Suprapubic skin (tissue), 4 donors: Measurements from ENCODE around the gene SIN3A. TPM values are rescaled to one million over a fixed set of nuclear protein-coding genes. Genes with fewer than 3 reads are reported as not detected.

Source experiments
- DNase-seq, 2 donors: peaks; one replicate each; pipeline ENCODE4 v3.0.0-alpha.2; 2019; ENCODE audit warnings: low spot score in 2 of 2
- H3K27ac ChIP-seq: fragments of 200-600 bp; sonication (generic); one replicate; pipeline ENCODE4 v1.5.1; 2019
- H3K27me3 ChIP-seq: fragments of 200-600 bp; sonication (generic); one replicate; pipeline ENCODE4 v1.5.1; 2019
- H3K36me3 ChIP-seq: fragments of 200-600 bp; sonication (generic); one replicate; pipeline ENCODE4 v1.5.1; 2019
- H3K4me1 ChIP-seq: fragments of 200-600 bp; sonication (generic); one replicate; pipeline ENCODE4 v1.5.1; 2019
- H3K4me3 ChIP-seq: fragments of 200-600 bp; sonication (generic); one replicate; pipeline ENCODE4 v1.5.1; 2019; ENCODE audit warnings: mild to moderate bottlenecking
- H3K9me3 ChIP-seq: fragments of 200-600 bp; sonication (generic); one replicate; pipeline ENCODE4 v1.5.1; 2019
- EP300 ChIP-seq: sonication (generic); formaldehyde crosslinking; IDR thresholded peaks from one replicate; pipeline ENCODE4 v1.6.1; 2017; ENCODE audit warnings: antibody characterized with exemption
- POLR2A ChIP-seq, 2 donors: fragments of 450-650 bp; IDR thresholded peaks; one replicate each; pipeline ENCODE4 v1.6.1; 2017; ENCODE audit warnings: antibody characterized with exemption in 2 of 2, mild to moderate bottlenecking in 2 of 2, moderate library complexity in 2 of 2
- POLR2AphosphoS5 ChIP-seq, 3 donors: sonication (generic); formaldehyde crosslinking; IDR thresholded peaks; one replicate each; pipeline ENCODE4 v1.6.1; 2017; ENCODE audit warnings: antibody characterized with exemption in 3 of 3
- WGBS: methylation state at CpG from one replicate; pipeline ENCODE4 v1.1.5; 2018; 5-methylcytosine and 5-hydroxymethylcytosine counted together
- total RNA-seq, 4 donors: library from RNA; depleted of rRNA; stranded (reverse); fragments of >200 nt; gene quantifications; one replicate each; pipeline ENCODE4 v1.1.0, GENCODE V29; 2016
- TF ChIP-seq, protein P1 (sequence below), 2 donors: fragments of 200-600 bp in 1 of 2; fragments of 450-650 bp in 1 of 2; sonication (generic) in 1 of 2; IDR thresholded peaks; one replicate each; pipeline ENCODE4 v1.5.1; 2016 to 2019; ENCODE audit warnings: antibody characterized with exemption in 2 of 2, mild to moderate bottlenecking in 1 of 2, moderate library complexity in 1 of 2

The SIN3A gene
- total RNA-seq, 4 donors from 2014 or later: 55.2 to 94.8 (median 66.0) TPM

DNA sequence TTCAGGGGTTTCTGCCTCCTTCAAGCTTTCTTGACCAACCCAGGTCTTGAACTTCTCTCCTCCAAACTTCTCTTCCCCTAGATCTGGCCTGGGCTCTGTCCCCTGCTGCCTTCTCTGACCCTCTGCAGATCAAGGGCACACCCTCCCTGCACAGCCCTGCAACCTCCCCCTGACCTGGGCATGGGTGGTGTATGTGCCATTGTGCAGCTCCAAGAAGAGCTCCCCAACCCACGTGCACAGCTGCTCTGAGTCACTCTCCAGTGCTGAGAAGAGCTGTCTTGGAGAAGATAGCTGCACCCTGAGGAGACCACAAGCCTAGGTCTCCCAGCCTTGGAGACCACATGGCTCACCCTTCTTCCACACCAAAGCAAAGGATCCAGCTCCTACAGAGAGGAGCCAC lies 91.1 kb downstream of the SIN3A start:
- no peaks in the 10 kb centered on the region for H3K9me3 ChIP-seq
- 22% methylated on average over 1 of the region's 1 CpG for WGBS
- no peaks in the 10 kb centered on the region for H3K4me1 ChIP-seq
- H3K36me3 ChIP-seq: peaks cover 99% of the 10 kb centered on the region
- no peak overlapping the region for H3K27ac ChIP-seq
- no peak for DNase-seq
- TF ChIP-seq POLR2AphosphoS5 (IDR thresholded peaks at IDR 0.05) (no peak), POLR2A (IDR thresholded peaks at IDR 0.05) (no peak), EP300 (no peak)
- TF ChIP-seq, protein P1, sequence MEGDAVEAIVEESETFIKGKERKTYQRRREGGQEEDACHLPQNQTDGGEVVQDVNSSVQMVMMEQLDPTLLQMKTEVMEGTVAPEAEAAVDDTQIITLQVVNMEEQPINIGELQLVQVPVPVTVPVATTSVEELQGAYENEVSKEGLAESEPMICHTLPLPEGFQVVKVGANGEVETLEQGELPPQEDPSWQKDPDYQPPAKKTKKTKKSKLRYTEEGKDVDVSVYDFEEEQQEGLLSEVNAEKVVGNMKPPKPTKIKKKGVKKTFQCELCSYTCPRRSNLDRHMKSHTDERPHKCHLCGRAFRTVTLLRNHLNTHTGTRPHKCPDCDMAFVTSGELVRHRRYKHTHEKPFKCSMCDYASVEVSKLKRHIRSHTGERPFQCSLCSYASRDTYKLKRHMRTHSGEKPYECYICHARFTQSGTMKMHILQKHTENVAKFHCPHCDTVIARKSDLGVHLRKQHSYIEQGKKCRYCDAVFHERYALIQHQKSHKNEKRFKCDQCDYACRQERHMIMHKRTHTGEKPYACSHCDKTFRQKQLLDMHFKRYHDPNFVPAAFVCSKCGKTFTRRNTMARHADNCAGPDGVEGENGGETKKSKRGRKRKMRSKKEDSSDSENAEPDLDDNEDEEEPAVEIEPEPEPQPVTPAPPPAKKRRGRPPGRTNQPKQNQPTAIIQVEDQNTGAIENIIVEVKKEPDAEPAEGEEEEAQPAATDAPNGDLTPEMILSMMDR (IDR thresholded peaks at IDR 0.05): no peak
- no peak overlapping the region for H3K4me3 ChIP-seq
- no peaks in the 10 kb centered on the region for H3K27me3 ChIP-seq

- DNase-seq: no peak
- Histone ChIP-seq H3K27ac (no peak overlapping the region), H3K4me3 (no peak overlapping the region), H3K27me3 (no peaks in the 10 kb centered on the region), H3K4me1 (no peaks in the 10 kb centered on the region), H3K9me3 (no peaks in the 10 kb centered on the region), H3K36me3 (peaks cover 98% of the 10 kb centered on the region)
- TF ChIP-seq POLR2AphosphoS5 (IDR thresholded peaks at IDR 0.05): no peak
- 85% methylated on average over 14 of the region's 15 CpGs for WGBS
These were observed 91.8 kb downstream of the SIN3A start for GRCh38 chr15:75359537-75360250.

GRCh38 chr15:75358771-75359536 lies 92.5 kb downstream of the SIN3A start:
- no peak for TF ChIP-seq POLR2AphosphoS5 (IDR thresholded peaks at IDR 0.05)
- TF ChIP-seq EP300: no peak
- TF ChIP-seq, protein P1 (IDR thresholded peaks at IDR 0.05): no peak
- TF ChIP-seq POLR2A (IDR thresholded peaks at IDR 0.05): no peak
- H3K27me3 ChIP-seq: no peaks in the 10 kb centered on the region
- H3K27ac ChIP-seq: no peak overlapping the region
- H3K4me3 ChIP-seq: no peak overlapping the region
- 90% methylated on average over 3 of the region's 10 CpGs for WGBS
- DNase-seq: no peak
- no peaks in the 10 kb centered on the region for H3K9me3 ChIP-seq
- H3K4me1 ChIP-seq: no peaks in the 10 kb centered on the region
- peaks cover 93% of the 10 kb centered on the region for H3K36me3 ChIP-seq

- H3K4me1 ChIP-seq: no peaks in the 10 kb centered on the region
- WGBS: 97% methylated on average over 8 of the region's 17 CpGs
- DNase-seq: no peak
- TF ChIP-seq EP300 (no peak), POLR2AphosphoS5 (IDR thresholded peaks at IDR 0.05) (no peak), POLR2A (IDR thresholded peaks at IDR 0.05) (no peak)
- TF ChIP-seq, protein P1 (IDR thresholded peaks at IDR 0.05): no peak
- no peak overlapping the region for H3K27ac ChIP-seq
- H3K36me3 ChIP-seq: peaks cover 85% of the 10 kb centered on the region
- H3K9me3 ChIP-seq: no peaks in the 10 kb centered on the region
- no peaks in the 10 kb centered on the region for H3K27me3 ChIP-seq
- H3K4me3 ChIP-seq: no peak overlapping the region
These were observed 93.4 kb downstream of the SIN3A start for GRCh38 chr15:75357976-75358673.

DNA sequence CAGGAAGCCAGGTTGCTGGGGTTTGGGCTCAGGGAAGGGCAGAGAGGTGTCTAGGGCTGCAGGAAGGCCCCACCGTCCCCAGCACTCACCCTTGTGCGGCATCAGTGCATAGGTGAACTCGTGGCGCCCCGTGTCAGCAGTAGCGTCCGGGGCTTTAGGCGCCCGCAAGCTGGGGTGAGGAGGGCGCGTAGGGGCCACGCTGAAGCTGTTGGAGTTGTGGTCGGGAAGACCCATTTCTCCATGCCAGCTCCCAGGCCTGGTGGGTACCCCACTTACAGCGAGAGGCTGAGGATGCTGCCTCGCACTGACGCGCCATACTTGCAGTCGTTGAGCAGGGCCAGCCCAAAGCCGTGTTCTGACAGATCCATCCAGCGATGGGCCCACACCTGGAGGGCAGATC lies 95.0 kb downstream of the SIN3A start:
- Histone ChIP-seq H3K4me3 (no peak overlapping the region), H3K36me3 (peaks cover 68% of the 10 kb centered on the region), H3K27ac (no peak overlapping the region), H3K27me3 (no peaks in the 10 kb centered on the region), H3K4me1 (no peaks in the 10 kb centered on the region), H3K9me3 (no peaks in the 10 kb centered on the region)
- no peak for DNase-seq
- TF ChIP-seq, protein P1 (IDR thresholded peaks at IDR 0.05): no peak
- TF ChIP-seq POLR2AphosphoS5 (IDR thresholded peaks at IDR 0.05): no peak
- no peak for TF ChIP-seq EP300
- TF ChIP-seq POLR2A (IDR thresholded peaks at IDR 0.05): no peak
- 100% methylated on average over 2 of the region's 20 CpGs for WGBS
